ENCODE measurements around the gene CHRNG.

The CHRNG gene

GRCh38 chr2:232584238-232584637, 44.7 kb downstream of the CHRNG start:
- TF ChIP-seq CTCF (IDR thresholded peaks at IDR 0.05; ENCODE audit: borderline replicate concordance, extremely low read depth, low read length, poor library complexity, severe bottlenecking), result no peak
- TF ChIP-seq EZH2 (IDR thresholded peaks at IDR 0.05; ENCODE audit: borderline replicate concordance, low read depth, low read length, severe bottlenecking), result no peak
- H3K4me2 ChIP-seq (ENCODE audit: insufficient read depth, low read length), result no peak overlapping the region
- no peak overlapping the region for H2AFZ ChIP-seq (ENCODE audit: low read depth, low read length)
- DNase-seq (no peak), ATAC-seq (ENCODE audit: insufficient read depth, low read depth) (no peak)
- no peaks in the 10 kb centered on the region for H4K20me1 ChIP-seq (ENCODE audit: insufficient read depth, low read length)
- H3K4me1 ChIP-seq (ENCODE audit: insufficient read depth, low read length), result no peaks in the 10 kb centered on the region
- H3K9ac ChIP-seq (ENCODE audit: low read depth, low read length), result no peak overlapping the region
- H3K4me3 ChIP-seq (ENCODE audit: low read depth in 1 of 2, low read length in 2 of 2), result no peak overlapping the region
- no peaks in the 10 kb centered on the region for H3K9me3 ChIP-seq (ENCODE audit: insufficient read depth, low read length, severe bottlenecking)
- peaks cover 17% of the 10 kb centered on the region for H3K36me3 ChIP-seq (ENCODE audit: insufficient read depth, low read length)
- H3K79me2 ChIP-seq (ENCODE audit: insufficient read depth, low read length), result no peaks in the 10 kb centered on the region
- H3K27me3 ChIP-seq (ENCODE audit: insufficient read depth, low read length, poor library complexity), result no peaks in the 10 kb centered on the region
- H3K27ac ChIP-seq (ENCODE audit: low read length), result no peak overlapping the region

- Histone ChIP-seq H3K79me2 (ENCODE audit: insufficient read depth, low read length) (no peaks in the 10 kb centered on the region), H3K27ac (ENCODE audit: low read length) (no peak overlapping the region), H3K4me3 (ENCODE audit: low read depth in 1 of 2, low read length in 2 of 2) (no peak overlapping the region), H3K4me2 (ENCODE audit: insufficient read depth, low read length) (no peak overlapping the region), H2AFZ (ENCODE audit: low read depth, low read length) (no peak overlapping the region), H3K4me1 (ENCODE audit: insufficient read depth, low read length) (no peaks in the 10 kb centered on the region), H3K36me3 (ENCODE audit: insufficient read depth, low read length) (no peaks in the 10 kb centered on the region), H4K20me1 (ENCODE audit: insufficient read depth, low read length) (no peaks in the 10 kb centered on the region), H3K9me3 (ENCODE audit: insufficient read depth, low read length, severe bottlenecking) (no peaks in the 10 kb centered on the region), H3K9ac (ENCODE audit: low read depth, low read length) (no peak overlapping the region), H3K27me3 (ENCODE audit: insufficient read depth, low read length, poor library complexity) (no peaks in the 10 kb centered on the region)
- DNase-seq (no peak), ATAC-seq (ENCODE audit: insufficient read depth, low read depth) (no peak)
- TF ChIP-seq EZH2 (IDR thresholded peaks at IDR 0.05; ENCODE audit: borderline replicate concordance, low read depth, low read length, severe bottlenecking), result no peak
- TF ChIP-seq CTCF (IDR thresholded peaks at IDR 0.05; ENCODE audit: borderline replicate concordance, extremely low read depth, low read length, poor library complexity, severe bottlenecking), result no peak
Measured at GRCh38 chr2:232586943-232587505, 47.5 kb downstream of the CHRNG start.

GRCh38 chr2:232587512-232587911, 48.0 kb downstream of the CHRNG start:
- H4K20me1 ChIP-seq (ENCODE audit: insufficient read depth, low read length), result no peaks in the 10 kb centered on the region
- H3K9ac ChIP-seq (ENCODE audit: low read depth, low read length), result no peak overlapping the region
- H3K4me3 ChIP-seq (ENCODE audit: low read depth in 1 of 2, low read length in 2 of 2), result no peak overlapping the region
- H3K79me2 ChIP-seq (ENCODE audit: insufficient read depth, low read length), result no peaks in the 10 kb centered on the region
- H3K27ac ChIP-seq (ENCODE audit: low read length), result no peak overlapping the region
- H3K36me3 ChIP-seq (ENCODE audit: insufficient read depth, low read length), result no peaks in the 10 kb centered on the region
- H3K27me3 ChIP-seq (ENCODE audit: insufficient read depth, low read length, poor library complexity), result no peaks in the 10 kb centered on the region
- no peak for TF ChIP-seq EZH2 (IDR thresholded peaks at IDR 0.05; ENCODE audit: borderline replicate concordance, low read depth, low read length, severe bottlenecking)
- no peak for TF ChIP-seq CTCF (IDR thresholded peaks at IDR 0.05; ENCODE audit: borderline replicate concordance, extremely low read depth, low read length, poor library complexity, severe bottlenecking)
- no peak overlapping the region for H3K4me2 ChIP-seq (ENCODE audit: insufficient read depth, low read length)
- ATAC-seq (ENCODE audit: insufficient read depth, low read depth) (no peak), DNase-seq (no peak)
- H2AFZ ChIP-seq (ENCODE audit: low read depth, low read length), result no peak overlapping the region
- no peaks in the 10 kb centered on the region for H3K4me1 ChIP-seq (ENCODE audit: insufficient read depth, low read length)
- H3K9me3 ChIP-seq (ENCODE audit: insufficient read depth, low read length, severe bottlenecking), result no peaks in the 10 kb centered on the region

GRCh38 chr2:232588031-232588430, 48.5 kb downstream of the CHRNG start:
- Histone ChIP-seq H3K4me2 (ENCODE audit: insufficient read depth, low read length) (no peak overlapping the region), H2AFZ (ENCODE audit: low read depth, low read length) (no peak overlapping the region), H3K9ac (ENCODE audit: low read depth, low read length) (no peak overlapping the region), H3K36me3 (ENCODE audit: insufficient read depth, low read length) (no peaks in the 10 kb centered on the region), H4K20me1 (ENCODE audit: insufficient read depth, low read length) (no peaks in the 10 kb centered on the region), H3K4me3 (ENCODE audit: low read depth in 1 of 2, low read length in 2 of 2) (no peak overlapping the region), H3K27ac (ENCODE audit: low read length) (no peak overlapping the region), H3K27me3 (ENCODE audit: insufficient read depth, low read length, poor library complexity) (no peaks in the 10 kb centered on the region), H3K9me3 (ENCODE audit: insufficient read depth, low read length, severe bottlenecking) (no peaks in the 10 kb centered on the region), H3K79me2 (ENCODE audit: insufficient read depth, low read length) (no peaks in the 10 kb centered on the region), H3K4me1 (ENCODE audit: insufficient read depth, low read length) (no peaks in the 10 kb centered on the region)
- DNase-seq, result no peak
- no peak for ATAC-seq (ENCODE audit: insufficient read depth, low read depth)
- TF ChIP-seq EZH2 (IDR thresholded peaks at IDR 0.05; ENCODE audit: borderline replicate concordance, low read depth, low read length, severe bottlenecking) (no peak), CTCF (IDR thresholded peaks at IDR 0.05; ENCODE audit: borderline replicate concordance, extremely low read depth, low read length, poor library complexity, severe bottlenecking) (no peak)
